ENCODE results near the gene NRM.

Gene NRM

DNA sequence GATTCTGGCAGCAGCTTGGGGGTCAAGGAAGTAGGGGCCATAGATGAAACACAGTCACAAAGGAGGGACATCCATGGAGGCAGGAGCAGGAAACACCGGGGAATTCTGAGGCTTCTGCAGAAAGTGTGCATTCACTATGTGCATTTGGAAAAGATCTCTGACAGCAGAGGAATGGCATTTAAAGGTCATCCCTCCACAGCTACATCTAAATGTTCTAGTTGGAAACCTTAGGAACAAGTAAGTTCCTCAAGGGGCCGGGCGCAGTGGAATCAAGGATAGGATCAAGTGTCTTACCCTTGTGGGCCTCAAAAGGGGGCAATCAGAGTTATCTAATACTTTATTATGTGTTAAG is 35.1 kb downstream of the NRM start:
- Histone ChIP-seq H3K4me1 (ENCODE audit: control insufficient read depth, insufficient read depth, low read length) (no peaks in the 10 kb centered on the region), H3K9me3 (ENCODE audit: control insufficient read depth, insufficient read depth, low read depth, low read length) (no peaks in the 10 kb centered on the region), H3K4me3 (ENCODE audit: low read depth, low read length) (no peak overlapping the region), H3K36me3 (ENCODE audit: control insufficient read depth in 2 of 2, insufficient read depth in 1 of 2, low read length in 2 of 2) (peaks cover 58 to 96% of the 10 kb centered on the region in 2 experiments), H3K27ac (ENCODE audit: extremely low read depth, low read depth, low read length) (no peak overlapping the region)
- ChIA-PET POLR2A (no interaction called here), CTCF (no interaction called here)
- TF ChIP-seq YY1 (tag by site-specific recombination; IDR thresholded peaks at IDR 0.05) (no peak), ZNF585B (tag by site-specific recombination; IDR thresholded peaks at IDR 0.05) (no peak), ZNF146 (tag by site-specific recombination; IDR thresholded peaks at IDR 0.05) (no peak), ZNF155 (tag by site-specific recombination; IDR thresholded peaks at IDR 0.05) (no peak), ZNF560 (tag by site-specific recombination; IDR thresholded peaks at IDR 0.05; ENCODE audit: borderline replicate concordance) (no peak), ZNF202 (tag by site-specific recombination; IDR thresholded peaks at IDR 0.05; ENCODE audit: borderline replicate concordance) (no peak), ZNF777 (tag by site-specific recombination; IDR thresholded peaks at IDR 0.05; ENCODE audit: borderline replicate concordance) (no peak), SETDB1 (IDR thresholded peaks at IDR 0.05; ENCODE audit: insufficient read length, low read length) (no peak), ZSCAN16 (tag by site-specific recombination; IDR thresholded peaks at IDR 0.05) (no peak), HOXC10 (CRISPR knock-in tag; IDR thresholded peaks at IDR 0.05) (no peak), ZNF558 (tag by site-specific recombination; IDR thresholded peaks at IDR 0.05) (no peak), ZNF623 (tag by site-specific recombination; IDR thresholded peaks at IDR 0.05) (no peak), ZNF157 (tag by site-specific recombination; IDR thresholded peaks at IDR 0.05) (no peak), ZNF549 (tag by site-specific recombination; IDR thresholded peaks at IDR 0.05) (no peak)
- TF ChIP-seq, protein P1, sequence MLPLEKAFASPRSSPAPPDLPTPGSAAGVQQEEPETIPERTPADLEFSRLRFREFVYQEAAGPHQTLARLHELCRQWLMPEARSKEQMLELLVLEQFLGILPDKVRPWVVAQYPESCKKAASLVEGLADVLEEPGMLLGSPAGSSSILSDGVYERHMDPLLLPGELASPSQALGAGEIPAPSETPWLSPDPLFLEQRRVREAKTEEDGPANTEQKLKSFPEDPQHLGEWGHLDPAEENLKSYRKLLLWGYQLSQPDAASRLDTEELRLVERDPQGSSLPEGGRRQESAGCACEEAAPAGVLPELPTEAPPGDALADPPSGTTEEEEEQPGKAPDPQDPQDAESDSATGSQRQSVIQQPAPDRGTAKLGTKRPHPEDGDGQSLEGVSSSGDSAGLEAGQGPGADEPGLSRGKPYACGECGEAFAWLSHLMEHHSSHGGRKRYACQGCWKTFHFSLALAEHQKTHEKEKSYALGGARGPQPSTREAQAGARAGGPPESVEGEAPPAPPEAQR (tag by site-specific recombination; IDR thresholded peaks at IDR 0.05) = no peak

DNA sequence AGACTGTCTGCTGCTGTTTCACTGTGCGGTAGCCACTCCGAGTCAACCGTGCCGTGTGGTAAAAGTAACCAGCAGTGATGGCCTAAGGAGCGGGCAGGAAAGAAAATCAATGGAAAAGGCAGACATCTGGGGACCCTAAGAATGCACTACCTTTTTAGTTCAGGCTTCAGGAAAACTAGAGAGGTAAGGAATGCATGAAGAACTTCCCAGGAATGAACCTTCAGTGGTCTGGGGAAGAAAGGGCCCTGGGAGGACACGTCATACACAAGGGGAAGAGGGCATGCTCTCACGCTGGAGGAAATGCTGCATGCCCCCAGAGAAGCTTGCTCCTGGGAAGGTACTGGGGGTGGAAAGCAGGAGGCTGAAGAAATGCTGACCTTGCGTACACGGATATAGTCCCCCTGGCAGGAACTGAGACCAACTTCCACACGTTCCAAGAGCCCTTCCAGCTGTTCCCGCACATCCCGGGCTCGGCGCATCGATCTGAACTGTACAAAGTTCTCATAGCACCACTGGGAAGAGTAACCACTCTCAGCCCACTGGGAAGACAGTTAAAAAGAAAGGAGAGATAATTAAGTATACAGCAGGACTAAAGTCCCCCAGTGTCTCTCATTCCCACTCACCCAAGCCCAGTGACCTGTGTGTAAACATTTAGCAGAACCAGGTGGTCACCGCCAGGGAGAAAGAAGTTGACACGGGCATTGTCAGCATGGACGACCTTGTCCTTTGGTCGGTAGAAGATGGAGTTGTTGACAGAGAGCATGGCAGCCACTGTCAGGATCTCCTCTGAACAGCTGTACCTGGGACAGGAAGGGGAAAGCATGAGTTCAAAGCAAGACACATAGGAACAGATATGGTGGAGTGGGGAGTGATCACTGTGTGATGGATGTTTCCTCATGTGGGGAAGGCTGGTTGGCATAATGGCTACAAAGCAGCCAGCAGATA is 35.7 kb downstream of the NRM start:
- peaks cover 61 to 95% of the 10 kb centered on the region in 2 experiments for H3K36me3 ChIP-seq (ENCODE audit: control insufficient read depth in 2 of 2, insufficient read depth in 1 of 2, low read length in 2 of 2)
- ChIA-PET CTCF (interaction anchor here (0.6 to 3.1 kb wide), 2 partner anchors 17 to 174 kb away, joined by 4 to 18 read pairs; partner anchors contain the start of gene DHX16), POLR2A (interaction anchor here (0.7 kb wide), 1 partner anchor 39 kb away, joined by 3 read pairs; no protein-coding TSS in a partner anchor)
- no peaks in the 10 kb centered on the region for H3K4me1 ChIP-seq (ENCODE audit: control insufficient read depth, insufficient read depth, low read length)
- H3K9me3 ChIP-seq (ENCODE audit: control insufficient read depth, insufficient read depth, low read depth, low read length) = no peaks in the 10 kb centered on the region
- H3K4me3 ChIP-seq (ENCODE audit: low read depth, low read length) = no peak overlapping the region
- TF ChIP-seq ZNF600 (tag by site-specific recombination; IDR thresholded peaks at IDR 0.05) (no peak), ZNF660 (tag by site-specific recombination; IDR thresholded peaks at IDR 0.05) (no peak), GLI4 (tag by site-specific recombination; IDR thresholded peaks at IDR 0.05) (no peak), ZNF837 (tag by site-specific recombination; IDR thresholded peaks at IDR 0.05) (no peak), ZNF157 (tag by site-specific recombination; IDR thresholded peaks at IDR 0.05) (no peak), ZFP37 (tag by site-specific recombination; IDR thresholded peaks at IDR 0.05) (no peak)
- TF ChIP-seq, protein P2, sequence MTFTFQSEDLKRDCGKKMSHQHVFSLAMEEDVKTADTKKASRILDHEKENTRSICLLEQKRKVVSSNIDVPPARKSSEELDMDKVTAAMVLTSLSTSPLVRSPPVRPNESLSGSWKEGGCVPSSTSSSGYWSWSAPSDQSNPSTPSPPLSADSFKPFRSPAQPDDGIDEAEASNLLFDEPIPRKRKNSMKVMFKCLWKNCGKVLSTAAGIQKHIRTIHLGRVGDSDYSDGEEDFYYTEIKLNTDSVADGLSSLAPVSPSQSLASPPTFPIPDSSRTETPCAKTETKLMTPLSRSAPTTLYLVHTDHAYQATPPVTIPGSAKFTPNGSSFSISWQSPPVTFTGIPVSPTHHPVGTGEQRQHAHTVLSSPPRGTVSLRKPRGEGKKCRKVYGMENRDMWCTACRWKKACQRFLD (tag by site-specific recombination; IDR thresholded peaks at IDR 0.05) = no peak
- H3K27ac ChIP-seq (ENCODE audit: extremely low read depth, low read depth, low read length) = no peak overlapping the region
